SK-N-SH treated with all-trans-retinoic acid at 6 μM for 48 hours (cell line): ENCODE data around the gene B4GALT2.

Source experiments
- ATAC-seq: fragments of 200-7000 bp; cut with Tn5 transposase; 3 replicates; pipeline ENCODE4 v1.9.1; 2020; ENCODE audit warnings: mild to moderate bottlenecking, moderate library complexity
- ARNTL ChIP-seq: fragments of 450-650 bp; formaldehyde crosslinking; IDR thresholded peaks from 2 replicates; pipeline ENCODE4 v1.5.0; 2020; ENCODE audit warnings: low read depth, mild to moderate bottlenecking, moderate library complexity, borderline replicate concordance
- BACH2 ChIP-seq: fragments of 250-450 bp; sonication (Bioruptor Pico); IDR thresholded peaks from 2 replicates; pipeline ENCODE4 v1.9.0; 2021; ENCODE audit warnings: mild to moderate bottlenecking, borderline replicate concordance
- CSDC2 ChIP-seq: fragments of 250-450 bp; sonication (Bioruptor Pico); IDR thresholded peaks from 2 replicates; pipeline ENCODE4 v1.5.0; 2020; ENCODE audit warnings: mild to moderate bottlenecking, moderate library complexity
- ESRRG ChIP-seq: fragments of 250-450 bp; sonication (Bioruptor Pico); IDR thresholded peaks from 2 replicates; pipeline ENCODE4 v1.6.1; 2021; ENCODE audit warnings: mild to moderate bottlenecking
- ISL1 ChIP-seq: fragments of 250-450 bp; sonication (Bioruptor Pico); IDR thresholded peaks from 2 replicates; pipeline ENCODE4 v2.1.2; 2022; ENCODE audit warnings: mild to moderate bottlenecking, moderate library complexity
- RARB ChIP-seq: fragments of 250-450 bp; sonication (Bioruptor Pico); IDR thresholded peaks from 2 replicates; pipeline ENCODE4 v1.8.0; 2021; ENCODE audit warnings: mild to moderate bottlenecking, moderate library complexity
- SNAI2 ChIP-seq: fragments of 250-450 bp; sonication (Bioruptor Pico); IDR thresholded peaks from 2 replicates; pipeline ENCODE4 v1.5.0; 2020; ENCODE audit warnings: mild to moderate bottlenecking, moderate library complexity
- TCF4 ChIP-seq: fragments of 250-450 bp; sonication (Bioruptor Pico); IDR thresholded peaks from 2 replicates; pipeline ENCODE4 v1.8.0; 2021; ENCODE audit warnings: mild to moderate bottlenecking, moderate library complexity, borderline replicate concordance
- TOX ChIP-seq: fragments of 250-450 bp; sonication (Bioruptor Pico); IDR thresholded peaks from 2 replicates; pipeline ENCODE4 v1.8.0; 2021; ENCODE audit warnings: mild to moderate bottlenecking, moderate library complexity, borderline replicate concordance
- ZC3H10 ChIP-seq: fragments of 250-450 bp; sonication (Bioruptor Pico); IDR thresholded peaks from 2 replicates; pipeline ENCODE4 v1.5.1; 2021; ENCODE audit warnings: mild to moderate bottlenecking, moderate library complexity
- ZFP3 ChIP-seq: fragments of 250-450 bp; sonication (Bioruptor Pico); IDR thresholded peaks from 2 replicates; pipeline ENCODE4 v1.5.0; 2020; ENCODE audit warnings: mild to moderate bottlenecking, moderate library complexity
- ZFP30 ChIP-seq: fragments of 450-650 bp; formaldehyde crosslinking; IDR thresholded peaks from 2 replicates; pipeline ENCODE4 v1.5.0; 2022; ENCODE audit warnings: mild to moderate bottlenecking, moderate library complexity
- ZNF565 ChIP-seq: fragments of 450-650 bp; formaldehyde crosslinking; conservative IDR thresholded peaks from 2 replicates; pipeline ENCODE4 v1.5.0; 2020; ENCODE audit warnings: low read depth, mild to moderate bottlenecking, moderate library complexity
- ZNF70 ChIP-seq: fragments of 450-650 bp; formaldehyde crosslinking; IDR thresholded peaks from 2 replicates; pipeline ENCODE4 v1.5.0; 2020; ENCODE audit warnings: mild to moderate bottlenecking, moderate library complexity
- ZNF8 ChIP-seq: fragments of 450-650 bp; formaldehyde crosslinking; IDR thresholded peaks from 2 replicates; pipeline ENCODE4 v1.5.0; 2020; ENCODE audit warnings: mild to moderate bottlenecking, moderate library complexity
- TF ChIP-seq, protein P1 (sequence below): fragments of 250-450 bp; sonication (Bioruptor Pico); IDR thresholded peaks from 2 replicates; pipeline ENCODE4 v1.5.0; 2020; ENCODE audit warnings: mild to moderate bottlenecking, moderate library complexity
- TF ChIP-seq, protein P2 (sequence below): fragments of 250-450 bp; sonication (Bioruptor Pico); IDR thresholded peaks from 2 replicates; pipeline ENCODE4 v1.5.1; 2020; ENCODE audit warnings: low read depth, mild to moderate bottlenecking, moderate library complexity
- TF ChIP-seq, protein P3 (sequence below): fragments of 250-450 bp; sonication (Bioruptor Pico); IDR thresholded peaks from 2 replicates; pipeline ENCODE4 v1.8.0; 2021; ENCODE audit warnings: low read depth, mild to moderate bottlenecking, moderate library complexity, borderline replicate concordance

The B4GALT2 gene

DNA sequence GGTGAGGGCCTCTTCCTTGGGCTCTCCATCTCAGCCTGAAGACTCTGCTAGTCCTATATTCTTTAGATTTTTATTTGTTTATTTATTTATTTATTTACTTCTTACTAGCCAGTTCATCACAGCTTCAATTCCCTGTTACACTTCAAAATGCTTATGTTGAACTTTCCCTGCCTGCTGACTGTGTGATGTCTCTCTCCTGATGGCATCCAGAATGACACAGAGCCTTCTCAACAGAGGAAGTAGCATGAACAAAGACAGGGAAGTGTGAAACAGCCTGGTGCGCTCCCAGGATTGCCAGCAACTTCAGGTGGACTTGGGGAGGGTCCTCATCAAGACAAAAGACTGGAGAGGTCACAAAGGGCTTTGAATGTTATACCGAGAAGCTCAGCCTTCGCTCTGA is 36.6 kb upstream of the B4GALT2 start (continued):
- TF ChIP-seq SNAI2 (CRISPR knock-in tag) = no peak
- TF ChIP-seq, protein P1, sequence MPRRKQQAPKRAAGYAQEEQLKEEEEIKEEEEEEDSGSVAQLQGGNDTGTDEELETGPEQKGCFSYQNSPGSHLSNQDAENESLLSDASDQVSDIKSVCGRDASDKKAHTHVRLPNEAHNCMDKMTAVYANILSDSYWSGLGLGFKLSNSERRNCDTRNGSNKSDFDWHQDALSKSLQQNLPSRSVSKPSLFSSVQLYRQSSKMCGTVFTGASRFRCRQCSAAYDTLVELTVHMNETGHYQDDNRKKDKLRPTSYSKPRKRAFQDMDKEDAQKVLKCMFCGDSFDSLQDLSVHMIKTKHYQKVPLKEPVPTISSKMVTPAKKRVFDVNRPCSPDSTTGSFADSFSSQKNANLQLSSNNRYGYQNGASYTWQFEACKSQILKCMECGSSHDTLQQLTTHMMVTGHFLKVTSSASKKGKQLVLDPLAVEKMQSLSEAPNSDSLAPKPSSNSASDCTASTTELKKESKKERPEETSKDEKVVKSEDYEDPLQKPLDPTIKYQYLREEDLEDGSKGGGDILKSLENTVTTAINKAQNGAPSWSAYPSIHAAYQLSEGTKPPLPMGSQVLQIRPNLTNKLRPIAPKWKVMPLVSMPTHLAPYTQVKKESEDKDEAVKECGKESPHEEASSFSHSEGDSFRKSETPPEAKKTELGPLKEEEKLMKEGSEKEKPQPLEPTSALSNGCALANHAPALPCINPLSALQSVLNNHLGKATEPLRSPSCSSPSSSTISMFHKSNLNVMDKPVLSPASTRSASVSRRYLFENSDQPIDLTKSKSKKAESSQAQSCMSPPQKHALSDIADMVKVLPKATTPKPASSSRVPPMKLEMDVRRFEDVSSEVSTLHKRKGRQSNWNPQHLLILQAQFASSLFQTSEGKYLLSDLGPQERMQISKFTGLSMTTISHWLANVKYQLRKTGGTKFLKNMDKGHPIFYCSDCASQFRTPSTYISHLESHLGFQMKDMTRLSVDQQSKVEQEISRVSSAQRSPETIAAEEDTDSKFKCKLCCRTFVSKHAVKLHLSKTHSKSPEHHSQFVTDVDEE (CRISPR knock-in tag) = no peak
- no peak for TF ChIP-seq ZNF8 (CRISPR knock-in tag)

GRCh38 chr1:43944860-43945259 is 34.1 kb upstream of the B4GALT2 start:
- TF ChIP-seq RARB (CRISPR knock-in tag) (no peak), BACH2 (CRISPR knock-in tag) (no peak), SNAI2 (CRISPR knock-in tag) (no peak), ZNF70 (CRISPR knock-in tag) (no peak), ZC3H10 (no peak), ARNTL (CRISPR knock-in tag) (no peak), ZNF565 (CRISPR knock-in tag) (no peak), ZNF8 (CRISPR knock-in tag) (no peak), CSDC2 (CRISPR knock-in tag) (no peak), ESRRG (no peak)
- TF ChIP-seq, protein P1 (CRISPR knock-in tag) = no peak
- no peak for ATAC-seq

GRCh38 chr1:43945674-43946235 is 33.3 kb upstream of the B4GALT2 start:
- TF ChIP-seq ZNF565 (CRISPR knock-in tag) (no peak), TOX (CRISPR knock-in tag) (no peak), ZFP30 (CRISPR knock-in tag) (no peak), RARB (CRISPR knock-in tag) (no peak), ZFP3 (CRISPR knock-in tag) (no peak), TCF4 (CRISPR knock-in tag) (no peak), ZNF8 (CRISPR knock-in tag) (no peak), ARNTL (CRISPR knock-in tag) (no peak), ISL1 (CRISPR knock-in tag) (no peak), ESRRG (no peak)
- TF ChIP-seq, protein P2, sequence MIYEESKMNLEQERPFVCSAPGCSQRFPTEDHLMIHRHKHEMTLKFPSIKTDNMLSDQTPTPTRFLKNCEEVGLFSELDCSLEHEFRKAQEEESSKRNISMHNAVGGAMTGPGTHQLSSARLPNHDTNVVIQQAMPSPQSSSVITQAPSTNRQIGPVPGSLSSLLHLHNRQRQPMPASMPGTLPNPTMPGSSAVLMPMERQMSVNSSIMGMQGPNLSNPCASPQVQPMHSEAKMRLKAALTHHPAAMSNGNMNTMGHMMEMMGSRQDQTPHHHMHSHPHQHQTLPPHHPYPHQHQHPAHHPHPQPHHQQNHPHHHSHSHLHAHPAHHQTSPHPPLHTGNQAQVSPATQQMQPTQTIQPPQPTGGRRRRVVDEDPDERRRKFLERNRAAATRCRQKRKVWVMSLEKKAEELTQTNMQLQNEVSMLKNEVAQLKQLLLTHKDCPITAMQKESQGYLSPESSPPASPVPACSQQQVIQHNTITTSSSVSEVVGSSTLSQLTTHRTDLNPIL (CRISPR knock-in tag) = no peak
- TF ChIP-seq, protein P3, sequence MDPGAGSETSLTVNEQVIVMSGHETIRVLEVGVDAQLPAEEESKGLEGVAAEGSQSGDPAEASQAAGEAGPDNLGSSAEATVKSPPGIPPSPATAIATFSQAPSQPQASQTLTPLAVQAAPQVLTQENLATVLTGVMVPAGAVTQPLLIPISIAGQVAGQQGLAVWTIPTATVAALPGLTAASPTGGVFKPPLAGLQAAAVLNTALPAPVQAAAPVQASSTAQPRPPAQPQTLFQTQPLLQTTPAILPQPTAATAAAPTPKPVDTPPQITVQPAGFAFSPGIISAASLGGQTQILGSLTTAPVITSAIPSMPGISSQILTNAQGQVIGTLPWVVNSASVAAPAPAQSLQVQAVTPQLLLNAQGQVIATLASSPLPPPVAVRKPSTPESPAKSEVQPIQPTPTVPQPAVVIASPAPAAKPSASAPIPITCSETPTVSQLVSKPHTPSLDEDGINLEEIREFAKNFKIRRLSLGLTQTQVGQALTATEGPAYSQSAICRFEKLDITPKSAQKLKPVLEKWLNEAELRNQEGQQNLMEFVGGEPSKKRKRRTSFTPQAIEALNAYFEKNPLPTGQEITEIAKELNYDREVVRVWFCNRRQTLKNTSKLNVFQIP = no peak
- TF ChIP-seq, protein P1 (CRISPR knock-in tag) = no peak
- ATAC-seq = no peak; the same call in 2 of the 3 replicates
